MV-4-11 (cell line): ENCODE measurements around the gene ACTN3.
"Not testable (repeated sequence)": the region's sequence is repeated elsewhere in the genome, so short reads cannot be mapped to it uniquely, and the experiment has no call there.

Experiments
- DNase-seq: peaks from one replicate; lab custom pipeline; 2025; lab: John Stamatoyannopoulos, UW

The ACTN3 gene

GRCh38 chr11:66566221-66566620, 19.5 kb downstream of the ACTN3 start:
- DNase-seq, result no peak

GRCh38 chr11:66567787-66568123, 21.1 kb downstream of the ACTN3 start:
- DNase-seq, result no peak

GRCh38 chr11:66568124-66568916, 21.6 kb downstream of the ACTN3 start, which contains the start of gene CTSF:
TSS of gene CTSF (minus strand) at chr11:66568606. CDS start at chr11:66568486, 120 bp downstream.
- DNase-seq, result peak; percentile 49

GRCh38 chr11:66569076-66569475, 22.4 kb downstream of the ACTN3 start:
- no peak for DNase-seq

GRCh38 chr11:66570079-66570849, 23.6 kb downstream of the ACTN3 start:
- no peak for DNase-seq

- DNase-seq, result no peak
Measured at GRCh38 chr11:66570850-66571180, 24.1 kb downstream of the ACTN3 start.

- DNase-seq, result peak; percentile 24
Measured at GRCh38 chr11:66579017-66579606, 32.4 kb downstream of the ACTN3 start.

- DNase-seq, result no peak
Measured at GRCh38 chr11:66580803-66581202, 34.1 kb downstream of the ACTN3 start.

- no peak for DNase-seq
Measured at GRCh38 chr11:66581261-66581660, 34.6 kb downstream of the ACTN3 start.

- not testable (repeated sequence) for DNase-seq
Measured at GRCh38 chr11:66582565-66583147, 36.0 kb downstream of the ACTN3 start.

GRCh38 chr11:66585447-66585846, 38.7 kb downstream of the ACTN3 start:
- DNase-seq, result not testable (repeated sequence)

GRCh38 chr11:66586136-66586535, 39.4 kb downstream of the ACTN3 start:
- DNase-seq, result no peak

- not testable (repeated sequence) for DNase-seq
Measured at GRCh38 chr11:66589315-66589714, 42.6 kb downstream of the ACTN3 start.

- no peak for DNase-seq
Measured at GRCh38 chr11:66589996-66590675, 43.4 kb downstream of the ACTN3 start.

- DNase-seq, result no peak
Measured at GRCh38 chr11:66591175-66591574, 44.5 kb downstream of the ACTN3 start.

- peak; percentile 92 for DNase-seq
Measured at GRCh38 chr11:66592457-66593302, 46.0 kb downstream of the ACTN3 start, which contains the start of the genes CCDC87 and CCS. TSS of gene CCDC87 (minus strand) at chr11:66593063. CDS start at chr11:66593015, 48 bp downstream. TSS of gene CCS (plus strand) at chr11:66593185. CDS start at chr11:66593262, 77 bp downstream.

GRCh38 chr11:66593303-66593635, 46.6 kb downstream of the ACTN3 start:
- DNase-seq, result no peak

GRCh38 chr11:66593650-66594049, 46.9 kb downstream of the ACTN3 start:
- no peak for DNase-seq

- peak; percentile 88 for DNase-seq
Measured at GRCh38 chr11:66595245-66595904, 48.7 kb downstream of the ACTN3 start.

GRCh38 chr11:66598993-66599392, 52.3 kb downstream of the ACTN3 start:
- DNase-seq, result no peak
